ENCODE measurements around the gene CEL.
"Not testable (repeated sequence)": the region's sequence is repeated elsewhere in the genome, so short reads cannot be mapped to it uniquely, and the experiment has no call there.

Gene CEL

GRCh38 chr9:133064241-133065069 is 2.7 kb downstream of the CEL start:
- no peak for DNase-seq (ENCODE audit: low spot score)
- no peak for TF ChIP-seq CTCF (IDR thresholded peaks at IDR 0.05; ENCODE audit: extremely low read depth, missing control alignments)

- TF ChIP-seq CTCF (IDR thresholded peaks at IDR 0.05; ENCODE audit: extremely low read depth, missing control alignments), result no peak
- DNase-seq (ENCODE audit: low spot score), result no peak
Measured at GRCh38 chr9:133065070-133065388, 3.2 kb downstream of the CEL start.

- no peak for DNase-seq (ENCODE audit: low spot score)
- TF ChIP-seq CTCF (IDR thresholded peaks at IDR 0.05; ENCODE audit: extremely low read depth, missing control alignments), result no peak
Measured at GRCh38 chr9:133066181-133066983, 4.6 kb downstream of the CEL start.

- TF ChIP-seq CTCF (IDR thresholded peaks at IDR 0.05; ENCODE audit: extremely low read depth, missing control alignments), result no peak
- no peak for DNase-seq (ENCODE audit: low spot score)
Measured at GRCh38 chr9:133067006-133067405, 5.2 kb downstream of the CEL start.

GRCh38 chr9:133067813-133068212 is 6.0 kb downstream of the CEL start:
- no peak for TF ChIP-seq CTCF (IDR thresholded peaks at IDR 0.05; ENCODE audit: extremely low read depth, missing control alignments)
- no peak for DNase-seq (ENCODE audit: low spot score)

GRCh38 chr9:133068431-133068830 is 6.7 kb downstream of the CEL start:
- not testable (repeated sequence) for DNase-seq (ENCODE audit: low spot score)

GRCh38 chr9:133070500-133070961 is 8.8 kb downstream of the CEL start:
- not testable (repeated sequence) for DNase-seq (ENCODE audit: low spot score)

- DNase-seq (ENCODE audit: low spot score), result not testable (repeated sequence)
Measured at GRCh38 chr9:133070985-133071384, 9.2 kb downstream of the CEL start.

Data from GM20000 (cell line).